Spinal cord (tissue), 10 donors: ENCODE results near the gene EFTUD2. TPM values are rescaled to one million over a fixed set of nuclear protein-coding genes. Genes with fewer than 3 reads are reported as not detected.

Experiments used
- DNase-seq, 6 donors: peaks; one replicate each; pipeline versions ENCODE4 v3.0.0 to v3.0.0-alpha.2; 2013 to 2015; ENCODE audit warnings: low spot score in 6 of 6, low read depth in 4 of 6
- H3K27ac ChIP-seq: one replicate; pipeline ENCODE4 v1.5.1; 2013; ENCODE audit warnings: low read depth, low read length, control low read depth
- H3K27me3 ChIP-seq: one replicate; pipeline ENCODE4 v1.6.1; 2013; ENCODE audit warnings: low read length; ENCODE audit not compliant: control insufficient read depth, insufficient read depth
- H3K36me3 ChIP-seq: one replicate; pipeline ENCODE4 v1.6.1; 2013; ENCODE audit warnings: low read length; ENCODE audit not compliant: control insufficient read depth, insufficient read depth
- H3K4me1 ChIP-seq: one replicate; pipeline ENCODE4 v1.6.1; 2013; ENCODE audit warnings: low read length; ENCODE audit not compliant: control insufficient read depth, insufficient read depth
- H3K4me3 ChIP-seq: one replicate; pipeline ENCODE4 v1.5.1; 2013; ENCODE audit warnings: low read depth, low read length, control low read depth
- H3K9me3 ChIP-seq: one replicate; pipeline ENCODE4 v1.6.1; 2013; ENCODE audit warnings: low read length; ENCODE audit not compliant: control insufficient read depth, insufficient read depth
- WGBS: methylation state at CpG from one replicate; pipeline ENCODE4 v1.1.5; 2013; ENCODE audit warnings: missing lambda C conversion rate; ENCODE audit not compliant: insufficient coverage; 5-methylcytosine and 5-hydroxymethylcytosine counted together
- polyA plus RNA-seq, 2 donors: library from polyadenylated mRNA; unstranded; fragments of 120-200 nt; gene quantifications; one replicate each; pipeline ENCODE4 v1.2.1, GENCODE V29; 2013; ENCODE audit not compliant: insufficient read length in 2 of 2
- total RNA-seq, 2 donors: library from RNA; depleted of rRNA in 1 of 2; stranded (reverse); fragments of 120-200 nt in 1 of 2; fragments of >200 nt in 1 of 2; gene quantifications; one replicate each; pipeline versions ENCODE4 v1.2.3 to v1.2.4, GENCODE V29; 2013 to 2014
- donor health status: healthy.

Gene EFTUD2
- total and polyA plus RNA-seq, 4 donors, result 68.0 to 85.0 (median 74.3) TPM

DNA sequence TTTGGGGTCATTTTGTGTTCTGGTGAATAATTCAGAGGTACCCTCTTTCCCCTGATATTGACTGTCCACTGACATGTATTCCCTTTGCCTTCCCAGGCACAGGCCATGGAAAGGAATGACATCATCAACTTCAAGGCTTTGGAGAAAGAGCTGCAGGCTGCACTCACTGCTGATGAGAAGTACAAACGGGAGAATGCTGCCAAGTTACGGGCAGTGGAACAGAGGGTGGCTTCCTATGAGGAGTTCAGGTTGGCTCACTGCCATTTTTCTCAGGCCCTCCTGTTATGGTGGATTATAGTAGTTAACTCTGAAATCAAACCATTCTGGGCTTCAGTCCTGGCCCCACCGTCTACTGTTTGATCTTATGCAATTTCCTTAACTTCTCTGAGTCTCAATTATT is 1.6 kb upstream of the EFTUD2 start:
- WGBS, result 33% methylated on average over 2 of the region's 3 CpGs
- H3K36me3 ChIP-seq, result peaks cover 18% of the 10 kb centered on the region
- H3K27me3 ChIP-seq, result no peaks in the 10 kb centered on the region
- peak overlapping the region; percentile 49 for H3K27ac ChIP-seq
- H3K4me3 ChIP-seq, result no peak overlapping the region
- H3K9me3 ChIP-seq, result no peaks in the 10 kb centered on the region
- peaks cover 39% of the 10 kb centered on the region for H3K4me1 ChIP-seq
- DNase-seq, result peak in 2 of 6 donors; percentile 86 to 88

DNA sequence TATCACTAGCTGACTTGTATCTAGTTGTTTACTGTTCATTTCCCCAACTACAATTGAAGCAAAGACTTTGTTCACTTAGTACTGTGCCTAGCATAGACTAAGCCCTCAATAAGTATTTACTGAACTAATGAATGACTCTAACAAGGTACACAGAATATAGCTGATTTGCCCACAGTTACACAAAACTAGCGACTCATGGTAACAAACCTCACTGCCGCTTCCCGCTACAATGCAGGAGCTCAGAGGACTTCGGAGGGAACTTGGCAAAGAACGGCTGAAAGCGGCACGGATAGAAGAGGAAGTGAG is 524 bp downstream of the EFTUD2 start:
- peaks cover 30% of the 10 kb centered on the region for H3K4me1 ChIP-seq
- no peaks in the 10 kb centered on the region for H3K9me3 ChIP-seq
- peak overlapping the region; percentile 98 for H3K4me3 ChIP-seq
- H3K36me3 ChIP-seq, result peaks cover 17% of the 10 kb centered on the region
- DNase-seq, result no peak
- H3K27ac ChIP-seq, result peak overlapping the region; percentile 99
- WGBS, result 0% methylated on average over 6 of the region's 7 CpGs
- no peaks in the 10 kb centered on the region for H3K27me3 ChIP-seq

DNA sequence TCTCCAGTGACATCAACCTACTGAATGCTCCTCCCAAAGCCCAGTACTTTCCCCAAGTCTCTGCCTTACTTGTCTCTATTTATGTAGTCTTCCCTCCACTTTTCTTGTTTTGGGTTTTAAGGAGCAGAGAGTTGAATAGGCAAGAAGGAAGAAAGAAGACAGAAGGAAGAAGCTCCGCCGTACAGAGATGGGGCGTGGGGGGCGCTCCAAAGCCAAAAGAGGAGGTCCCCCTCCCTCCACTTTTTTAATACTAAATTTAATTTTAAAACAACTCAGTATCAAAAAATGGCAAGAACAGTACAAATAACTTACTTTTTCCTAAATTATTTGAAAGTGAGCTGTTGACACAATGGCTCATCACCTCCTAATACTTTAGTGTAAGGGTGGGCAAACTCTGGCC is 4.6 kb downstream of the EFTUD2 start:
- H3K36me3 ChIP-seq, result peaks cover 16% of the 10 kb centered on the region
- no peak for DNase-seq
- WGBS, result no CpG with 5 or more reads among the region's 4 CpGs

DNA sequence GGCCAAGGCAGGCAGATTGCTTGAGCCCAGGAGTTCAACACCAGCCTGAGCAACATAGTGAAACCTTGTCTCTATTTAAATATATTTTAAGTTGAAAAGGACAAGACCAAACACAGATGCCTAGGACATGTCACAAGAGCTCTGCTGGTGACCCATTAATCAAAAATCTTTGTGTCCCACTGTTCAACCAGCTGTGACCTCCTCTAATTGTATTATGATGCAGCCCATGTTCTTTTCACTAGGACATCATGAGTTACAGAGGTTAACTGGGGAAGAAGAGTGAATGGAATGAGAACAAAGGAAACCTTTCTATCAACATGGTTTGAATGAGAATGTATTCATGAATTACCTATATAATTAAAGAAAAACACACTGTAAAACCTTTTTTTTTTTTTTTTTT is 7.0 kb downstream of the EFTUD2 start:
- no peak overlapping the region for H3K27ac ChIP-seq
- no peaks in the 10 kb centered on the region for H3K4me1 ChIP-seq
- no peaks in the 10 kb centered on the region for H3K9me3 ChIP-seq
- no peaks in the 10 kb centered on the region for H3K27me3 ChIP-seq
- H3K4me3 ChIP-seq, result no peak overlapping the region
- DNase-seq, result no peak
- H3K36me3 ChIP-seq, result peaks cover 21% of the 10 kb centered on the region

More for the DNA sequence above, 4.6 kb downstream of the EFTUD2 start:
- no peak overlapping the region for H3K4me3 ChIP-seq
- no peak overlapping the region for H3K27ac ChIP-seq
- H3K9me3 ChIP-seq, result no peaks in the 10 kb centered on the region
- H3K27me3 ChIP-seq, result no peaks in the 10 kb centered on the region
- H3K4me1 ChIP-seq, result peaks cover 9% of the 10 kb centered on the region

DNA sequence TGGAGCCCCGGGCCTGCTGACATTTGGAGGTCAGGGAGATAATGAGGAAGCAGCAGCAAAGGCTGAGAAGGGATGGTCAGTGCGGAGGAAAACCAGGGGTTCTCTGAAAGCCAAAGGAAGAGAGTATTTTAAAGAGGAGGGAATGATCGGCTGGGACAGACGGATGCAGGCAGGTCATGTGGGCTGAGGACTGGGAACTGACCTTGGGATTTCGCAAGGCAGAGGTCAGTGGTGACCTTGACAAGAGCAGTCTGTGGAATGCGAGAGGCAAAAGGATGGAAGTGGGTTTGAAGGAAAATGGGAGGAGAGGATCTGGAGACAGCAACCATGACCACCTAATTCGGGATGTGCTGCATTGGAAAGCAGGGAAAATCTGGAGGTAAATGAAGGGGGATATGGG is 10.2 kb downstream of the EFTUD2 start:
- no peak for DNase-seq
- Histone ChIP-seq H3K27ac (no peak overlapping the region), H3K4me3 (no peak overlapping the region), H3K27me3 (no peaks in the 10 kb centered on the region), H3K9me3 (no peaks in the 10 kb centered on the region), H3K36me3 (peaks cover 40% of the 10 kb centered on the region), H3K4me1 (no peaks in the 10 kb centered on the region)
- WGBS, result 94% methylated on average over 7 of the region's 7 CpGs

DNA sequence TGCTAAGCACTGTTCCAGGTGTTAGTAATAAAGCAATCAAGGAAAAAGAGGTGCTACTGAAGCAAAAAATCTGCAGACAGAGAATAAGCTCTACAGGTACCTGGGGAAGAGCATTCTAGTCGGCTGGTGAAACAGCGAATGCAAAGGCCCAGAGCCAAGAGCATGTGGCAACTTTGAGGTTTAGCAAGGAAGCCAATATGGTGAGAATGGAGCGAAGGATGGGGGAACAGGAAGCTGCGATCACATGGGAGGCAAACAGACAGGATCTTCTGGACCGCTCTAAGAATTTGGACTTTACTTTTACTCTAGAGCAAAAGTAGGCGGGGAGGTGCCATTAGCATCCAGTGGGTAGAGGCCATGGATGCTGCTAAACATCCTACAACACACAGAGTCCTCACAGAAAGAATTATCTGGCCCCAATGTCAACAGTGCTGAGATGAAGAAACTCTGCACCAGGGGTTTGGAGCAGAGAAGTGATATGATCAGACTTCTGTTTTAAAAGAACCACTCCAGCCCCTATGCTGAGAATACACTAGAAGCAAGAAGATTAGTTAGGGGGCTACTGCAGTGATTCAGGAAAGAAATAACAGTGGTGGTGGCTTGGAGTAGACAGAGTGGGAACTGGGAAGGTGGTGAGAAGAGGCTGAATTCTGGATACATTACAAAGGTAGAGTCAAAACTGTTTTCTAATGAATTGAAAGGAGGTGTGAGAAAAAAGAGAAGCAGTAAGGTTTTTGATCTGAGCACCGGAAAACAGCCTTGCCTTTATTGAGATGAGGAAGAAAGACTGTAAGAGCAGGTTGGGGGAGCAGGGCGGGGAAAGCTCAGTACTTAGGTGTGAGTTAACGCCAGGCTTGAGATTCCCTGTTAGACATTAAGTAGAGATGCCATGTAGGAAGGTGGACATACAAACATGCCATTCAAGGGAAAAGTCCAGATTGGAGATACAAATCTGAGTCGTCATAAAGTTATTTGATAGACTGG is 11.0 kb downstream of the EFTUD2 start:
- Histone ChIP-seq H3K36me3 (peaks cover 45% of the 10 kb centered on the region), H3K4me1 (no peaks in the 10 kb centered on the region), H3K27ac (no peak overlapping the region), H3K9me3 (no peaks in the 10 kb centered on the region), H3K4me3 (no peak overlapping the region), H3K27me3 (no peaks in the 10 kb centered on the region)
- WGBS, result 92% methylated on average over 8 of the region's 10 CpGs
- no peak for DNase-seq

DNA sequence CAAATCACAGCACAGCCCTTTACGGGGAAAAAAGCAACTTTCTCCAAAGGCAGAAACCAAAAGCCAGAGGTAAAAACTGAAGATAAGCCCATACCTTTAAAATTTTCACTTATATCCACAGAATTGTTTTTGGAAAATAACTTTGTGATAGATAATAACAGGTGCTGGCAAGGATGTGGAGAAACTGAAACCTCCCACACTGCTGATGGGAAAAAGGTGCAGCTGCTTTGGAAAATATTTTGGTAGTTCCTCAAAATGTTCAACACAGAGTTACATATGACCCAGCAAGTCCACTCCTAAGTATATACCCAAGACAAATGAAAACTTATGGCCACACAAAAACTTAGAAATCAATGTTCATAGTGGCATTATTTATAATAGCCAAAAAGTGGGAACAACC is 12.2 kb downstream of the EFTUD2 start:
- no peak for DNase-seq
- Histone ChIP-seq H3K4me3 (no peak overlapping the region), H3K9me3 (no peaks in the 10 kb centered on the region), H3K4me1 (no peaks in the 10 kb centered on the region), H3K27ac (no peak overlapping the region), H3K36me3 (peaks cover 46% of the 10 kb centered on the region), H3K27me3 (no peaks in the 10 kb centered on the region)
- WGBS, result no CpG with 5 or more reads among the region's 1 CpG

DNA sequence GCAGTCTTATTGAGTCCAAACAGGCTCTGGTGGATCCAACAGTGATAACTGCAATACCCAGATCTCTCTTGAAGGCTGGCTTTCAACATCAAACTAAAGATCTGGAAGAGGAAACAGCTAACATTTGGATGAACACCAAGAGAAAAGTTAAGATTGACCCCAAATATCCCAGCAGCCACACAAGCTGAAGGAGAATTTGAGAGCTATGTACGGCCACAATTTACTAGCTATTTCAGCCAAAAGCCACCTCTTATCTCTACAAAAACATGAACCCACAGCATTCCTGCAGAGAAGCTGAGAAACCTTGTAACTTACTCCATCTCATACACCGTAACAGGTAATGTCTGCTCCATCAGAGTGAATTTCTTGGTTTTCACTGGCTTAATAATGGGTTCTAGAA is 14.3 kb downstream of the EFTUD2 start:
- Histone ChIP-seq H3K4me1 (no peaks in the 10 kb centered on the region), H3K4me3 (no peak overlapping the region), H3K36me3 (peaks cover 54% of the 10 kb centered on the region), H3K9me3 (no peaks in the 10 kb centered on the region), H3K27me3 (no peaks in the 10 kb centered on the region), H3K27ac (no peak overlapping the region)
- WGBS, result 100% methylated on average over 1 of the region's 2 CpGs
- DNase-seq, result no peak

DNA sequence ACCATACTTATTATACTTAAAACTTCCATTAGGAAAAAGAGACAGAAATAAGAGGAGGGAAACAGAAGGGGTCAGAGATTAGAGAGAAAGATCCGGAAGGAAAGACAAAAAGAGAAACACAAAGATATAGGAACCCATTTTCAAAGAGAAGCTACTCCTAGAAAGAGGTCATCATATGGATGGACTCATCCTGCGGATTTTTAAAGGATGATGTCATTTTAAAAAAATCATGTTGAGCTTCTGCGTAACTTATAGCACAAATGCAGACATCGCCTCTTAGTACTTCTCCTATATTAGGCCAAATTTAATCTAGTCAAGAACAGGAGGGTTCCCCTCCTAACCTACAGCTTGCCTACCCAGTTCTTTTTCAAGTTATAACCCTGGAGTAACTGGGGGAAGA is 18.1 kb downstream of the EFTUD2 start:
- DNase-seq, result no peak
- Histone ChIP-seq H3K27ac (no peak overlapping the region), H3K27me3 (no peaks in the 10 kb centered on the region), H3K36me3 (peaks cover 70% of the 10 kb centered on the region), H3K4me1 (no peaks in the 10 kb centered on the region), H3K4me3 (no peak overlapping the region), H3K9me3 (no peaks in the 10 kb centered on the region)
- no CpG with 5 or more reads among the region's 4 CpGs for WGBS

DNA sequence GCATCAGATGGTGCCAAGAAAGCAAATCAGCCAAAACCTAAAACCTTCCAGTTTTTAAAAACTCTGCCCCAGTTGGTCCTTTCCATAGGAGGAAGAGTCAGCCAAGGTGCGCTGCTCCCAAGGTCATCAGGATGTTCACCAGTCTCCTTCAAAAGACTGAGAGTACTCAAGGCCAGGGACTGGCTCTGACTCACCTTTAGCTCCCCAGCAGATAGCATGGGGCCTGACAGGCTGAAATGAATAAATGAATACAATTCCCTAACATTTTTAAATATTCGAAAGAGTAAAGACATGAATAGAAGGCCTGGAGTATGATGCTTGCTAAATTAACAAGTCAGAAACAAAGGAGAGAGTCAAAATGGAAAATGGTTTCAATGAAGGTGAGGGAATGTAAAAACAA is 19.2 kb downstream of the EFTUD2 start:
- Histone ChIP-seq H3K27me3 (no peaks in the 10 kb centered on the region), H3K27ac (no peak overlapping the region), H3K4me3 (no peak overlapping the region), H3K4me1 (no peaks in the 10 kb centered on the region), H3K36me3 (peaks cover 70% of the 10 kb centered on the region), H3K9me3 (no peaks in the 10 kb centered on the region)
- WGBS, result 100% methylated on average over 1 of the region's 2 CpGs
- DNase-seq, result no peak
